ENCODE data around the gene FCGBP.
"Not testable (repeated sequence)": the region's sequence is repeated elsewhere in the genome, so short reads cannot be mapped to it uniquely, and the experiment has no call there.

Gene FCGBP

GRCh38 chr19:39894236-39894606 lies 40.2 kb downstream of the FCGBP start:
- not testable (repeated sequence) for H3K9ac ChIP-seq (ENCODE audit: low read depth in 1 of 2, low read length in 2 of 2); H3K27ac ChIP-seq (ENCODE audit: low read depth in 2 of 2, low read length in 2 of 2); H3K4me1 ChIP-seq (ENCODE audit: control insufficient read depth in 2 of 2, insufficient read depth in 2 of 2, low read length in 2 of 2); H3K9me3 ChIP-seq (ENCODE audit: control insufficient read depth in 2 of 2, low read length in 2 of 2); H3K27me3 ChIP-seq (ENCODE audit: control insufficient read depth in 2 of 2, insufficient read depth in 2 of 2, low read length in 2 of 2); H3K4me3 ChIP-seq (ENCODE audit: low read length in 2 of 2)
- peaks cover 11 to 21% of the 10 kb centered on the region in 2 donors for H3K36me3 ChIP-seq (ENCODE audit: control insufficient read depth in 2 of 2, insufficient read depth in 2 of 2, low read length in 2 of 2)

GRCh38 chr19:39893366-39894235 lies 40.8 kb downstream of the FCGBP start:
- H3K4me3 ChIP-seq (ENCODE audit: low read length in 2 of 2); H3K9me3 ChIP-seq (ENCODE audit: control insufficient read depth in 2 of 2, low read length in 2 of 2); H3K9ac ChIP-seq (ENCODE audit: low read depth in 1 of 2, low read length in 2 of 2); H3K4me1 ChIP-seq (ENCODE audit: control insufficient read depth in 2 of 2, insufficient read depth in 2 of 2, low read length in 2 of 2); H3K27ac ChIP-seq (ENCODE audit: low read depth in 2 of 2, low read length in 2 of 2); H3K27me3 ChIP-seq (ENCODE audit: control insufficient read depth in 2 of 2, insufficient read depth in 2 of 2, low read length in 2 of 2): not testable (repeated sequence)
- peaks cover 11 to 21% of the 10 kb centered on the region in 2 donors for H3K36me3 ChIP-seq (ENCODE audit: control insufficient read depth in 2 of 2, insufficient read depth in 2 of 2, low read length in 2 of 2)

- not testable (repeated sequence) for H3K4me3 ChIP-seq (ENCODE audit: low read length in 2 of 2); H3K27me3 ChIP-seq (ENCODE audit: control insufficient read depth in 2 of 2, insufficient read depth in 2 of 2, low read length in 2 of 2); H3K4me1 ChIP-seq (ENCODE audit: control insufficient read depth in 2 of 2, insufficient read depth in 2 of 2, low read length in 2 of 2); H3K9me3 ChIP-seq (ENCODE audit: control insufficient read depth in 2 of 2, low read length in 2 of 2); H3K9ac ChIP-seq (ENCODE audit: low read depth in 1 of 2, low read length in 2 of 2); H3K27ac ChIP-seq (ENCODE audit: low read depth in 2 of 2, low read length in 2 of 2)
- H3K36me3 ChIP-seq (ENCODE audit: control insufficient read depth in 2 of 2, insufficient read depth in 2 of 2, low read length in 2 of 2): peaks cover 11 to 21% of the 10 kb centered on the region in 2 donors
Measured at GRCh38 chr19:39892506-39892902, 41.9 kb downstream of the FCGBP start.

GRCh38 chr19:39891660-39892505 lies 42.6 kb downstream of the FCGBP start:
- not testable (repeated sequence) for H3K4me3 ChIP-seq (ENCODE audit: low read length in 2 of 2)

GRCh38 chr19:39890755-39891551 lies 43.5 kb downstream of the FCGBP start:
- Histone ChIP-seq H3K4me3 (ENCODE audit: low read length in 2 of 2) (no peak overlapping the region), H3K36me3 (ENCODE audit: control insufficient read depth in 2 of 2, insufficient read depth in 2 of 2, low read length in 2 of 2) (peaks cover 11 to 23% of the 10 kb centered on the region in 2 donors), H3K27me3 (ENCODE audit: control insufficient read depth in 2 of 2, insufficient read depth in 2 of 2, low read length in 2 of 2) (no peaks in the 10 kb centered on the region), H3K27ac (ENCODE audit: low read depth in 2 of 2, low read length in 2 of 2) (no peak overlapping the region), H3K9ac (ENCODE audit: low read depth in 1 of 2, low read length in 2 of 2) (no peak overlapping the region), H3K9me3 (ENCODE audit: control insufficient read depth in 2 of 2, low read length in 2 of 2) (no peaks in the 10 kb centered on the region), H3K4me1 (ENCODE audit: control insufficient read depth in 2 of 2, insufficient read depth in 2 of 2, low read length in 2 of 2) (no peaks in the 10 kb centered on the region)

More at GRCh38 chr19:39891660-39892505, 42.6 kb downstream of the FCGBP start:
- not testable (repeated sequence) for H3K4me1 ChIP-seq (ENCODE audit: control insufficient read depth in 2 of 2, insufficient read depth in 2 of 2, low read length in 2 of 2); H3K27me3 ChIP-seq (ENCODE audit: control insufficient read depth in 2 of 2, insufficient read depth in 2 of 2, low read length in 2 of 2); H3K9me3 ChIP-seq (ENCODE audit: control insufficient read depth in 2 of 2, low read length in 2 of 2); H3K27ac ChIP-seq (ENCODE audit: low read depth in 2 of 2, low read length in 2 of 2); H3K9ac ChIP-seq (ENCODE audit: low read depth in 1 of 2, low read length in 2 of 2)
- peaks cover 11 to 21% of the 10 kb centered on the region in 2 donors for H3K36me3 ChIP-seq (ENCODE audit: control insufficient read depth in 2 of 2, insufficient read depth in 2 of 2, low read length in 2 of 2)

- peaks cover 11 to 23% of the 10 kb centered on the region in 2 donors for H3K36me3 ChIP-seq (ENCODE audit: control insufficient read depth in 2 of 2, insufficient read depth in 2 of 2, low read length in 2 of 2)
- not testable (repeated sequence) for H3K4me3 ChIP-seq (ENCODE audit: low read length in 2 of 2); H3K9me3 ChIP-seq (ENCODE audit: control insufficient read depth in 2 of 2, low read length in 2 of 2); H3K27ac ChIP-seq (ENCODE audit: low read depth in 2 of 2, low read length in 2 of 2); H3K4me1 ChIP-seq (ENCODE audit: control insufficient read depth in 2 of 2, insufficient read depth in 2 of 2, low read length in 2 of 2); H3K9ac ChIP-seq (ENCODE audit: low read depth in 1 of 2, low read length in 2 of 2); H3K27me3 ChIP-seq (ENCODE audit: control insufficient read depth in 2 of 2, insufficient read depth in 2 of 2, low read length in 2 of 2)
Measured at GRCh38 chr19:39889872-39890754, 44.3 kb downstream of the FCGBP start.

- H3K9ac ChIP-seq (ENCODE audit: low read depth in 1 of 2, low read length in 2 of 2); H3K27me3 ChIP-seq (ENCODE audit: control insufficient read depth in 2 of 2, insufficient read depth in 2 of 2, low read length in 2 of 2); H3K4me3 ChIP-seq (ENCODE audit: low read length in 2 of 2); H3K9me3 ChIP-seq (ENCODE audit: control insufficient read depth in 2 of 2, low read length in 2 of 2); H3K4me1 ChIP-seq (ENCODE audit: control insufficient read depth in 2 of 2, insufficient read depth in 2 of 2, low read length in 2 of 2); H3K27ac ChIP-seq (ENCODE audit: low read depth in 2 of 2, low read length in 2 of 2): not testable (repeated sequence)
- peaks cover 10 to 20% of the 10 kb centered on the region in 2 donors for H3K36me3 ChIP-seq (ENCODE audit: control insufficient read depth in 2 of 2, insufficient read depth in 2 of 2, low read length in 2 of 2)
Measured at GRCh38 chr19:39887456-39887951, 46.9 kb downstream of the FCGBP start.

- H3K36me3 ChIP-seq (ENCODE audit: control insufficient read depth in 2 of 2, insufficient read depth in 2 of 2, low read length in 2 of 2); H3K27me3 ChIP-seq (ENCODE audit: control insufficient read depth in 2 of 2, insufficient read depth in 2 of 2, low read length in 2 of 2); H3K9me3 ChIP-seq (ENCODE audit: control insufficient read depth in 2 of 2, low read length in 2 of 2); H3K4me1 ChIP-seq (ENCODE audit: control insufficient read depth in 2 of 2, insufficient read depth in 2 of 2, low read length in 2 of 2); H3K9ac ChIP-seq (ENCODE audit: low read depth in 1 of 2, low read length in 2 of 2); H3K27ac ChIP-seq (ENCODE audit: low read depth in 2 of 2, low read length in 2 of 2); H3K4me3 ChIP-seq (ENCODE audit: low read length in 2 of 2): not testable (repeated sequence)
Measured at GRCh38 chr19:39885821-39886554, 48.4 kb downstream of the FCGBP start.

GRCh38 chr19:39884721-39885120 lies 49.7 kb downstream of the FCGBP start:
- H3K27me3 ChIP-seq (ENCODE audit: control insufficient read depth in 2 of 2, insufficient read depth in 2 of 2, low read length in 2 of 2); H3K27ac ChIP-seq (ENCODE audit: low read depth in 2 of 2, low read length in 2 of 2); H3K9me3 ChIP-seq (ENCODE audit: control insufficient read depth in 2 of 2, low read length in 2 of 2); H3K36me3 ChIP-seq (ENCODE audit: control insufficient read depth in 2 of 2, insufficient read depth in 2 of 2, low read length in 2 of 2); H3K4me1 ChIP-seq (ENCODE audit: control insufficient read depth in 2 of 2, insufficient read depth in 2 of 2, low read length in 2 of 2); H3K4me3 ChIP-seq (ENCODE audit: low read length in 2 of 2); H3K9ac ChIP-seq (ENCODE audit: low read depth in 1 of 2, low read length in 2 of 2): not testable (repeated sequence)

Data from mucosa of rectum (tissue), 2 donors.